GM19043 (cell line): Measurements from ENCODE around the gene CRYGN.

ENCODE experiments used
- ATAC-seq: cut with Tn5 transposase; IDR thresholded peaks from one replicate; pipeline ENCODE4 v1.9.1; 2021; ENCODE audit warnings: low read depth; ENCODE audit not compliant: unreplicated experiment

Gene CRYGN

GRCh38 chr7:151427705-151428377 lies 12.1 kb downstream of the CRYGN start:
- ATAC-seq, result no peak

DNA sequence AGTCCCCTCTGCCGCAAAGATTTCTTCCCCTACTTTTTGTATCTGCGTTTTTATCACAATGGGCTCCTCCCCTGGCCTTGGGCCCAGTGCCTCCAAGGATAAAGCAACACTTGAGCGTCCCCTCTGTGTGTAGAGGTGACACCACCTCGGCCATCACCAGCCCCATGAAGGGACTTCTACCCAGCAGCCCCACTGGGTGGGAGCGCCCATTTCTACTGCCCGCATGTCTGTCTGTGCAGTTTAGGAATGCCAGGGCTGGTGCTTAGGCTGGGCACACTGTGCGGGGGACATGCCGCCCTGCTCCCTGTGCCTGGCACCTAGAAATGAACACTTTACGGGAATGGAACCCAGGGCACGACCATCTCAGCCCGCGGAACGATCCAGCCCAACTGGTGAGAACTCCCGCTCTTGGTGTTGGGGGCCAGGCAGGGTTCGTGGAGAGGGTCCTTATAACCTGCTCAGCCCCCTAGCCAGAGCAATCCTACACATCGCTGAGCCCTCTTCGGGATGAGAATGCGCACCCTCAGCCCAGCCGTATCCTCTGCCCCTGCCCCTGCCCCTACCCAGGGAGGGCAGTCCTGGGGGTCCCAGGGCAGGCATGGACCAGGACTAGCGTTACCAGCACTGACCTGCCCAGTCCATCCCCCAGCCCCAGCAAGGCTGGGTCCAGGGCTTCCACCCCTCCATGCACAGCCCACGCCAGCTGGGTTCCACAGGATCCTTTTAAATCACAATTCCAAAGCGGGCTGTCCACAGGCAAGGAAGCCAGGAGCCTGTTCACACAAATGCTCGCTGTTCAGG lies 12.8 kb downstream of the CRYGN start:
- no peak for ATAC-seq

GRCh38 chr7:151426441-151426903 lies 13.5 kb downstream of the CRYGN start:
- ATAC-seq, result no peak

DNA sequence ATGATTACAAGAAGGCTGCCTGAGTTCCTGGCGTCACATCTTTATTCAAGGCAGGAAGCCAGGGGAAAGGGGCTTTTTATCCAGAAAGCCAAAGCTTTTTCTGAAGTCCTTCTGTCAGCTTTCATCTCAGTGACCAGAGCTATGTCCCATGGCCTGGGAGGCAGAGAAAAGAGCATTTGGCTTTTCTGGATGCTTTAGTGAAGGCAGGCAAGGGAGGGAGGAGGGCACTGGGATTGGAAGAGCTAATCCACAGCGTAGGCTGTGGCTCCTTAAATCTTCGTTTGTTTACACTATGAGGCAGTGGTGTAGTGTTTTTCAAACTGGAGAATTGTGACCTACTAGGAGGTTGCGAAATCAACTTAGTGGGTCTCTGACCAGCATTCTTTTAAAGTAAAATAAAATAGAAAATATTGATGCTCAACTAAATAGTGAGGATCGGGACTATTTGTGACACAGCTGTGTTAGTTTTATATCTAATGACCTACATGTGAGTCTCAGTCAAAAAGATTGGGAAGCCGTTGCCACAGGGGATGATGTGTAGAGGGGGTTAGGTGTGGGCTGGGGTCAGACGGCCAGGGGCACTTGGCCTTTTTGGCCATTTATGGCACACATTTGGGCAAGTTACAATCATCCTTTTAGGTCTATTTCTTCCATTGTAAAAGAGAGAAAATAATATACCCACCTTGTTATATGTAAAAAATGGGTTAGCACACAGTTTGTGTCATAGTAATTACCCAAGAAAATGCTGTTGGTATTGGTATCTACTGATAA lies 14.1 kb downstream of the CRYGN start:
- ATAC-seq, result no peak

DNA sequence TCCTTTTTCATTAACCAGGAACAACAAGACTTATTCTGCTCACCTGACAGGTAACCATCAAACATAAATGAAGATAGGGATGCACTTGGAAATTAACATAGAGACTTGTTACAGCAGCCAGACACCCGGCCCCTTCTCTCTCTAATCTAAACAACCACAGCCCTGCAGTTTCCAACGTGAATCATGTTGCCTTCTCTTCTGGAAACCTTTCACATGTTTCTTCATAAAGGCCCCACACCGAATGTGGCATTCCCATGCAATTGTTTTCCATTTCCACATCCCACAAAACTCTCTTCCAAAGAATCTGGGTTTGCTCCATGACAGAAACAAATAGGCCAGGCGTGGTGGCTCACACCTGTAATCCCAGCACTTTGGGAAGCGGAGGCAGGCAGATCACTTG lies 15.1 kb downstream of the CRYGN start:
- no peak for ATAC-seq

DNA sequence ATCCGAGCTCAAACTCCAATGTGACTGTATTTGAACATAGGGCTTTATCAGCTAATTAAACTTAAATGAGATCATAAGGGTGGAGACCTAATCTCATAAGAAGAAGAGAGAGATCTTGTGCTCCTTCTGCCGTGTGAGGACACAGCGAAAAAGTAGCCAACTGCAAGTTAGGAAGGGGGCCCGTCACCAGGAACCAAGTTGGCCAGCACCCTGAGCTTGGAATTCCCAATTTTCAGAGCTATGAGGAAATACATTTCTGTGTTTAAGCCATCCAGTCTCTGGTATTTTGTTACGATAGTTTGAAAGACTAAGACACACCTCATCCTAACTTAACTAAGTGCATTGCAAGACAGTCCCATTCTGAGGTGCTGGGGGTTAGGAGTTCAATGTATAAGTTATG lies 16.0 kb downstream of the CRYGN start:
- no peak for ATAC-seq

- ATAC-seq, result no peak
Measured at GRCh38 chr7:151423226-151423625, 16.7 kb downstream of the CRYGN start.

- ATAC-seq, result no peak
Measured at GRCh38 chr7:151422212-151422611, 17.7 kb downstream of the CRYGN start.

DNA sequence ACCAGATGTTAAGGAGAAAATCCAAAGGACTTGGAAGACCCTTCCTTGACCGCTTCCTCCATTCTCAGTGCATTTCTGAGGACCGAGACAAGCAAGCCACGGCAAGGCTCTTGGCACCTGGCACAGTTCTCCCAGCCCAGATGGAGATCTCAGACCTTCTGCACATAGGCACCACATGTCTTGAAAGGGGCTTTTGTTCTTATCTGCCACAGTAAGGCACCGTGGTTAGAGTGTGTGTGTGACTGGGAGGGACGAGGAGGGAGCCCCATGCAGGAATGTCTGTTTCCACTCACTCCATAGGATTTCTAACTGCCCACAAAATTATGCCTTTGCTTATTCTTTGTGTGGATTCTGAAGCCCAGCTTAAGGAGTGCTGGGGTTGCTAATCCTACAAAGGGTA lies 19.8 kb downstream of the CRYGN start:
- ATAC-seq, result no peak

GRCh38 chr7:151416941-151417315 lies 23.0 kb downstream of the CRYGN start:
- no peak for ATAC-seq

DNA sequence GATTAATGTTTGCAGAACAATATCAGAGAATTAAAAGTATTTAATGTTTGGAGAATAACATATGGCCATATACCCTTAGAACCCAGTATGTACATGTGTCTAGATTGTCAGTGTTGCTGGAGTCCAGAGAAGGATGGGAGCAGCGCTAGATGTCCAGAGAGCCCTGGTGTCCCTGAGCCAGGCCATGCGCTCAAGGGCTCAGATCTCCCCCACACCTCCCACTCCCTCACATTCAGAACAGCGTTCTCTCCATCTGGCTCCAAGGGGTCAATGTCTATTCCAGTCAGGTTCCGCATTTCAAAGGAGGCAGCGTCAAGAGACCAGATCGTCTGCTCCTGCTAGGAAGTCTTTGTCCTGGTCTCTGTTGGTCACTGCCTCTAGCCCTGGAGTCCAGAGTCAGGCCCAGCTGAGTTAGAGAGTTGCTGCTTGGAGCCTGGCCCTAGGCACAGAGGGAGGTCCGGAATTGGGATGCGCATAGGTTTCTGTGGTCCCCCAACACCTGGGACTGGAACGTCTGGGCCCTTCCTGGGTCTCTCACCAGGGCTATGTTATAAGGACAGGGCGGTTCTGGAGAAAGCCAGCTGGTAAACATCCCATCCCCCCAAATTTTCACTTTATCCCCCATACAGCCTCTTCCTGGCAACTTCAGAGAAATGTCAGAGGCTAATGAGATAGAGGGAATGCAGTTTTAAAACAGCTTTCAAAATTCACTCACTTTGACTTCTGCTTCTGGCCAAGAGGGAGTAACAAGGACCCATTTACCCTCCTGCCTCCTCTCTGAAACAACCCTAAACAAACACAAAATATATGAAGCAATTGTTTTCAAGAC lies 23.6 kb downstream of the CRYGN start:
- ATAC-seq, result no peak

- ATAC-seq, result no peak
Measured at GRCh38 chr7:151415375-151416105, 24.4 kb downstream of the CRYGN start.

GRCh38 chr7:151413241-151413640 lies 26.7 kb downstream of the CRYGN start:
- ATAC-seq, result no peak

GRCh38 chr7:151412318-151412717 lies 27.6 kb downstream of the CRYGN start:
- ATAC-seq, result no peak

DNA sequence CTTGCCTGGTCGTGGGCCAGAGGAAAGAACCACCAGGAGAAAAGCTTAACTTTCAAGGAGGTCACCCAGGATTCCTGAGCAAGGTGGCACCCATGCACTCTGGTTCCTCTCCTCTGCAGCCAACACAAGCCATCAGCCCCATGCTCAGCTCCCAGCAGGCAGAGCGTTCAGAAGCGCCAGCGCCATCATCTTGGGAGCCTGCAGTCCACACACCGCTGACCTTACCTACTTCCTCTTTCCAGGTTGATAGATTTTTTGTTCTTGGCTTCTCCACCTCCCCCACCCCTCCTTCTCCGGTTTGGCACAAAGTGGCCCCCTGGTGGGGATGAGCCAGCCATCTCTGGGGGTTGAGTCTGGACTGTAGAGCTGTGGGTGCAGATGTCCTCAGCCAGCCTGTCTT lies 28.4 kb downstream of the CRYGN start:
- ATAC-seq, result no peak

DNA sequence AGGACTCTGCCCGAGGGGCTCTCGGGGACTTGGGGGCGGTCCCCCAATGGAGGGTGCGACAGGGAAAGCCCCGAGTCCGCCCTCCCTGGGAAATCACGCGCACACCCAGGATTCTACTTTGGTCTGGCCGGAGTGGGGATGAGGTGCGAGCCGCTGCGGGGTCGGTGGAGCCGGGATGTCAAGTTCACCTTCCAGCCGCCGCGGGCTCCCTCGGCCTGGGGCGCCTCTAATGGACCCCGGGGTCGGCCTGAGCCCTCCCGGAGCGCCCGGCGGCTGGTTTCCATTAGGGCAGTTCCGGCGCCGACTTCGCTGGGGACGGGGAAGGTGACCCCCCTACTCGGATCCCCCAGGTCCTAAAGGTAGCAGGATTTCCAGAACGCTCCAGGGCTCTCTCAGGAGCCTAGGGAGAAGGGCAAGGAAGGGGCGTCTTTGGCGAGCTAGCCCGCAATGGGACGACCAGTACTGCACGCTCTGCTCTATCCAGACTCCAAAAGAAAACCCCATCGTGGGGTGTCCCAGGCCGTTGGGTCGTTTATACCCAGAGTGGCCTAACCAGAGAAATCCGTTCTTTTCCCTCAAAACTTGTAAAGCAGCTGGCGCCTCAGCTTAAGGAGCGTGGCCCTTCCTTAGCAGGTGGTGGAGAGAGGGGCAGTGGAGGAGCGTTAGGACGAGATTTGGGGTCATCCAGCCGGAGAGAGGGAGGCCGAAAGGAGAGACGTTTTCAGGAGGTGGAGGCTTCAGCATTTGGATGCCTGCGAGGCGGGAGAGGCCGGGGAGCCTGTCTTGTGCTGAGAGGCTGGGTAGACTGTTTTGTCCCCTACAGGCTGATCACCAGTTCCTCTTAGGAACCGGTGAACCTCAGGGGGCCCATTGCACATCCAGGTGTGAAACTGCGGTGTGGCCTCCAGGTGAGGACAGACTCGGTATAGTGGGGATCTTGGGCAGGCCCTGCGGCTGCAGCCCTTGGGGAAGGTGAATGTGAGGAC lies 29.2 kb downstream of the CRYGN start:
- no peak for ATAC-seq

DNA sequence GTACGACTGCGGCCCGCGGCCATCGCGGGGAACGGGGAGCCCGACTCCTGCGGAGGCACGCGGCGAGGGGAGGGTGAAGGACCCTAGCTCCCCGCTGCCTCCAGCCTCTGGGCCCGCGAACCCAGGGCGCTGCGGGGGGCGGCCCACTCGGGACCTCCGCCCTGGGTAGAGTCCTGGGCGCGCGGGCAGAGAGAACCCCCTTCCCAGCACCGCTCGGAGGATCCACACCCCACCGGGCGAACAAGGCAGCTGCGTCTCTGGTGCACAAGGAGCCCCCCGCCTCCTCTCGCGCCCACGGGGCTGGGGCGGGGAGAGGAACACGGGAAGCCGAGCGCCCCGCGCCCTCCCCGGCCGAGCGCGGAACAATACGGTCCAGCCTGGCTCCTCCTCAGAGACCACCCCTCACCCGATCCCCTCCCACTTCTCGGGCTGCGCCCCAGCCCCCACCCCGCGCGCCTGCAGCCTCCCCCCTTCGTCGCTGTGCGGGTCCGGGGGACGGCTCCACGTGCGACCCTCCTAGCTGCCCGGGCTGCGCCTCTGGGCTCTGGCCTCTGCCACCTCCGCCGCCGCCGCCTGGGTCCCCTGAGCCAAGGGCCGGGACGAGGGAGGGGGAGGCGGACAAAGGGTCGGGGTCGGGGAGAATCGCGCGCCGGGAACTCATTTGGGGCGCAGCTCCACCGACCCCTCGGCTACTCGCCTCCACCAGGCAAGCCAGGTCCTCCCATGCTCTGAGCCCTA lies 30.1 kb downstream of the CRYGN start, which contains the start of gene WDR86:
TSS of gene WDR86 (minus strand) at position 372 of the 738 bp plus-strand sequence. CDS start 449 bp downstream, outside the sequence.
- ATAC-seq, result no peak
